GM12878 (cell line): ENCODE data around the gene MYRF.

Experiments
- CTCF ChIP-seq, 3 experiments: IDR thresholded peaks in 2 of 3; conservative IDR thresholded peaks in 1 of 3; 2 replicates each; pipeline ENCODE4 v1.5.1; 2011; ENCODE audit warnings: low read depth in 3 of 3, low read length in 3 of 3, mild to moderate bottlenecking in 3 of 3, control low read depth in 2 of 3, moderate library complexity in 2 of 3, inconsistent platforms in 1 of 3, mixed read lengths in 1 of 3; ENCODE audit not compliant: control insufficient read depth in 2 of 3, insufficient read depth in 1 of 3; ENCODE audit errors: extremely low read depth in 1 of 3
- EZH2 ChIP-seq: IDR thresholded peaks from 2 replicates; pipeline ENCODE4 v1.6.1; 2012; ENCODE audit warnings: low read depth, mild to moderate bottlenecking, control low read depth, inconsistent platforms, low read length, borderline replicate concordance; ENCODE audit not compliant: control insufficient read depth
- GATAD2B ChIP-seq: fragments of 450-650 bp; conservative IDR thresholded peaks from 2 replicates; pipeline ENCODE4 v1.6.1; 2017; ENCODE audit warnings: low read depth, mild to moderate bottlenecking, moderate library complexity
- IKZF2 ChIP-seq, 2 experiments: fragments of 450-650 bp; IDR thresholded peaks; 2 replicates each; pipeline ENCODE4 v1.6.1; 2017; ENCODE audit warnings: mild to moderate bottlenecking in 2 of 2, moderate library complexity in 2 of 2
- MYC ChIP-seq: IDR thresholded peaks from 2 replicates; pipeline ENCODE4 v1.6.1; 2011; ENCODE audit warnings: mild to moderate bottlenecking, low read length, moderate library complexity, inconsistent platforms; ENCODE audit not compliant: insufficient read depth, insufficient replicate concordance, insufficient read length, severe bottlenecking
- NRF1 ChIP-seq: conservative IDR thresholded peaks from 2 replicates; pipeline ENCODE4 v1.6.1; 2011; ENCODE audit warnings: mild to moderate bottlenecking, low read depth, low read length, improper control_type of control experiment
- PAX5 ChIP-seq: IDR thresholded peaks from 2 replicates; pipeline ENCODE4 v1.6.1; 2011; ENCODE audit warnings: low read depth, low read length, borderline replicate concordance
- REST ChIP-seq: IDR thresholded peaks from 2 replicates; pipeline ENCODE4 v1.6.1; 2012; ENCODE audit warnings: mild to moderate bottlenecking, low read depth, low read length
- TBL1XR1 ChIP-seq: IDR thresholded peaks from 2 replicates; pipeline ENCODE4 v1.6.1; 2012; ENCODE audit warnings: low read depth, low read length, improper control_type of control experiment
- ZNF207 ChIP-seq: fragments of 450-650 bp; IDR thresholded peaks from 2 replicates; pipeline ENCODE4 v1.6.1; 2014; ENCODE audit warnings: antibody characterized with exemption, mild to moderate bottlenecking, borderline replicate concordance
- ZNF622 ChIP-seq: fragments of 450-650 bp; IDR thresholded peaks from 2 replicates; pipeline ENCODE4 v1.6.1; 2017; ENCODE audit warnings: mild to moderate bottlenecking, inconsistent platforms
- TF ChIP-seq, protein P1 (sequence below): IDR thresholded peaks from 2 replicates; pipeline ENCODE4 v1.6.1; 2012; ENCODE audit warnings: low read depth, low read length, improper control_type of control experiment
- TF ChIP-seq, protein P2 (sequence below): fragments of 450-650 bp; IDR thresholded peaks from 2 replicates; pipeline ENCODE4 v1.6.1; 2017; ENCODE audit warnings: mild to moderate bottlenecking

GRCh38 chr11:61745781-61746441 is 6.5 kb upstream of the MYRF start:
- TF ChIP-seq MYC, result no peak
- no peak for TF ChIP-seq CTCF (IDR thresholded peaks at IDR 0.05 in 2 of 3, conservative IDR thresholded peaks at IDR 0.05 in 1 of 3; ENCODE audit: control insufficient read depth in 2 of 3, extremely low read depth in 1 of 3, insufficient read depth in 1 of 3, low read depth in 3 of 3, low read length in 3 of 3)
- TF ChIP-seq EZH2, result no peak
- TF ChIP-seq TBL1XR1, result no peak
- TF ChIP-seq NRF1, result no peak
- TF ChIP-seq REST, result no peak
- TF ChIP-seq ZNF622, result no peak
- TF ChIP-seq GATAD2B, result no peak
- no peak for TF ChIP-seq ZNF207
- no peak for TF ChIP-seq IKZF2 (IDR thresholded peaks at IDR 0.05)
- TF ChIP-seq, protein P1, sequence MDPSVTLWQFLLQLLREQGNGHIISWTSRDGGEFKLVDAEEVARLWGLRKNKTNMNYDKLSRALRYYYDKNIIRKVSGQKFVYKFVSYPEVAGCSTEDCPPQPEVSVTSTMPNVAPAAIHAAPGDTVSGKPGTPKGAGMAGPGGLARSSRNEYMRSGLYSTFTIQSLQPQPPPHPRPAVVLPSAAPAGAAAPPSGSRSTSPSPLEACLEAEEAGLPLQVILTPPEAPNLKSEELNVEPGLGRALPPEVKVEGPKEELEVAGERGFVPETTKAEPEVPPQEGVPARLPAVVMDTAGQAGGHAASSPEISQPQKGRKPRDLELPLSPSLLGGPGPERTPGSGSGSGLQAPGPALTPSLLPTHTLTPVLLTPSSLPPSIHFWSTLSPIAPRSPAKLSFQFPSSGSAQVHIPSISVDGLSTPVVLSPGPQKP, result no peak
- TF ChIP-seq, protein P2, sequence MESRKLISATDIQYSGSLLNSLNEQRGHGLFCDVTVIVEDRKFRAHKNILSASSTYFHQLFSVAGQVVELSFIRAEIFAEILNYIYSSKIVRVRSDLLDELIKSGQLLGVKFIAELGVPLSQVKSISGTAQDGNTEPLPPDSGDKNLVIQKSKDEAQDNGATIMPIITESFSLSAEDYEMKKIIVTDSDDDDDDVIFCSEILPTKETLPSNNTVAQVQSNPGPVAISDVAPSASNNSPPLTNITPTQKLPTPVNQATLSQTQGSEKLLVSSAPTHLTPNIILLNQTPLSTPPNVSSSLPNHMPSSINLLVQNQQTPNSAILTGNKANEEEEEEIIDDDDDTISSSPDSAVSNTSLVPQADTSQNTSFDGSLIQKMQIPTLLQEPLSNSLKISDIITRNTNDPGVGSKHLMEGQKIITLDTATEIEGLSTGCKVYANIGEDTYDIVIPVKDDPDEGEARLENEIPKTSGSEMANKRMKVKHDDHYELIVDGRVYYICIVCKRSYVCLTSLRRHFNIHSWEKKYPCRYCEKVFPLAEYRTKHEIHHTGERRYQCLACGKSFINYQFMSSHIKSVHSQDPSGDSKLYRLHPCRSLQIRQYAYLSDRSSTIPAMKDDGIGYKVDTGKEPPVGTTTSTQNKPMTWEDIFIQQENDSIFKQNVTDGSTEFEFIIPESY, result no peak
- TF ChIP-seq PAX5, result no peak
